H1 (cell line): ENCODE results near the gene ELOVL3. TPM values are rescaled to one million over a fixed set of nuclear protein-coding genes. Genes with fewer than 3 reads are reported as not detected.

Experiments
- polyA plus RNA-seq, 7 experiments: library from polyadenylated mRNA; depleted of rRNA in 3 of 7; stranded (reverse) in 5 of 7; unstranded in 2 of 7; fragments of >200 nt in 5 of 7; fragments of 200-250 nt in 2 of 7; gene quantifications; 1 replicate in 5 of 7; 2 replicates in 1 of 7; 4 replicates in 1 of 7; pipeline versions ENCODE4 v1.2.1 to v1.2.3, GENCODE V29; 2011 to 2013; ENCODE audit warnings: missing spikeins in 2 of 7, mixed read lengths in 2 of 7
- total RNA-seq: library from RNA; stranded (reverse); fragmentation: NEBNext Ultra II Directional; extraction: Animal tissue kit (Norgen Biotek cat#: 25700); gene quantifications from 2 replicates; pipeline ENCODE4 v1.2.1, GENCODE V29; 2021
- TF ChIP-seq, protein P1 (sequence below): fragments of 300-600 bp; sonication (generic); IDR thresholded peaks from 2 replicates; pipeline ENCODE4 v1.7.1; 2012; ENCODE audit warnings: low read length, moderate library complexity, mild to moderate bottlenecking, inconsistent platforms; ENCODE audit not compliant: insufficient replicate concordance

Gene ELOVL3
- total and polyA plus RNA-seq, 2 of the 8 experiments (the other 6 are each of a cell fraction or from before 2014, with no cell fraction given): 0.27 TPM; not detected in 1

DNA sequence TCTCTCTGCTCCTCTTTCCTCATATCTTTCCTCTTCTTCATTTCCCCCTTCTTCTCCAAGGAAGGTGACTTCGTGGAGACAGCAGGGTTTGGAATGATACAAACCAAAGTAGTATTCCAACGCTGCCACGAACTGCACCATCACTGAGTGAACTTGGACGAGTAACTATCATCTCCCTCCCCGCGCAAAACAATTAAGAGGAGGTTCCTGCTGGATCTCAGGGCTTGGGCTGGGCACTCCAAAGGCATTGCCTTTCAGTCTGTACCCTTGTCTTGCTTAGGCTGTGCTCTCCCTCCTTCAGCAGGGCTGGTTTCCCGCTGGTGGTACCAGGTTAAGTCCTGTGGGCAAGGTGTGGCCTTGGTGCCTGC, 16.0 kb downstream of the ELOVL3 start (continued):
- TF ChIP-seq, protein P1, sequence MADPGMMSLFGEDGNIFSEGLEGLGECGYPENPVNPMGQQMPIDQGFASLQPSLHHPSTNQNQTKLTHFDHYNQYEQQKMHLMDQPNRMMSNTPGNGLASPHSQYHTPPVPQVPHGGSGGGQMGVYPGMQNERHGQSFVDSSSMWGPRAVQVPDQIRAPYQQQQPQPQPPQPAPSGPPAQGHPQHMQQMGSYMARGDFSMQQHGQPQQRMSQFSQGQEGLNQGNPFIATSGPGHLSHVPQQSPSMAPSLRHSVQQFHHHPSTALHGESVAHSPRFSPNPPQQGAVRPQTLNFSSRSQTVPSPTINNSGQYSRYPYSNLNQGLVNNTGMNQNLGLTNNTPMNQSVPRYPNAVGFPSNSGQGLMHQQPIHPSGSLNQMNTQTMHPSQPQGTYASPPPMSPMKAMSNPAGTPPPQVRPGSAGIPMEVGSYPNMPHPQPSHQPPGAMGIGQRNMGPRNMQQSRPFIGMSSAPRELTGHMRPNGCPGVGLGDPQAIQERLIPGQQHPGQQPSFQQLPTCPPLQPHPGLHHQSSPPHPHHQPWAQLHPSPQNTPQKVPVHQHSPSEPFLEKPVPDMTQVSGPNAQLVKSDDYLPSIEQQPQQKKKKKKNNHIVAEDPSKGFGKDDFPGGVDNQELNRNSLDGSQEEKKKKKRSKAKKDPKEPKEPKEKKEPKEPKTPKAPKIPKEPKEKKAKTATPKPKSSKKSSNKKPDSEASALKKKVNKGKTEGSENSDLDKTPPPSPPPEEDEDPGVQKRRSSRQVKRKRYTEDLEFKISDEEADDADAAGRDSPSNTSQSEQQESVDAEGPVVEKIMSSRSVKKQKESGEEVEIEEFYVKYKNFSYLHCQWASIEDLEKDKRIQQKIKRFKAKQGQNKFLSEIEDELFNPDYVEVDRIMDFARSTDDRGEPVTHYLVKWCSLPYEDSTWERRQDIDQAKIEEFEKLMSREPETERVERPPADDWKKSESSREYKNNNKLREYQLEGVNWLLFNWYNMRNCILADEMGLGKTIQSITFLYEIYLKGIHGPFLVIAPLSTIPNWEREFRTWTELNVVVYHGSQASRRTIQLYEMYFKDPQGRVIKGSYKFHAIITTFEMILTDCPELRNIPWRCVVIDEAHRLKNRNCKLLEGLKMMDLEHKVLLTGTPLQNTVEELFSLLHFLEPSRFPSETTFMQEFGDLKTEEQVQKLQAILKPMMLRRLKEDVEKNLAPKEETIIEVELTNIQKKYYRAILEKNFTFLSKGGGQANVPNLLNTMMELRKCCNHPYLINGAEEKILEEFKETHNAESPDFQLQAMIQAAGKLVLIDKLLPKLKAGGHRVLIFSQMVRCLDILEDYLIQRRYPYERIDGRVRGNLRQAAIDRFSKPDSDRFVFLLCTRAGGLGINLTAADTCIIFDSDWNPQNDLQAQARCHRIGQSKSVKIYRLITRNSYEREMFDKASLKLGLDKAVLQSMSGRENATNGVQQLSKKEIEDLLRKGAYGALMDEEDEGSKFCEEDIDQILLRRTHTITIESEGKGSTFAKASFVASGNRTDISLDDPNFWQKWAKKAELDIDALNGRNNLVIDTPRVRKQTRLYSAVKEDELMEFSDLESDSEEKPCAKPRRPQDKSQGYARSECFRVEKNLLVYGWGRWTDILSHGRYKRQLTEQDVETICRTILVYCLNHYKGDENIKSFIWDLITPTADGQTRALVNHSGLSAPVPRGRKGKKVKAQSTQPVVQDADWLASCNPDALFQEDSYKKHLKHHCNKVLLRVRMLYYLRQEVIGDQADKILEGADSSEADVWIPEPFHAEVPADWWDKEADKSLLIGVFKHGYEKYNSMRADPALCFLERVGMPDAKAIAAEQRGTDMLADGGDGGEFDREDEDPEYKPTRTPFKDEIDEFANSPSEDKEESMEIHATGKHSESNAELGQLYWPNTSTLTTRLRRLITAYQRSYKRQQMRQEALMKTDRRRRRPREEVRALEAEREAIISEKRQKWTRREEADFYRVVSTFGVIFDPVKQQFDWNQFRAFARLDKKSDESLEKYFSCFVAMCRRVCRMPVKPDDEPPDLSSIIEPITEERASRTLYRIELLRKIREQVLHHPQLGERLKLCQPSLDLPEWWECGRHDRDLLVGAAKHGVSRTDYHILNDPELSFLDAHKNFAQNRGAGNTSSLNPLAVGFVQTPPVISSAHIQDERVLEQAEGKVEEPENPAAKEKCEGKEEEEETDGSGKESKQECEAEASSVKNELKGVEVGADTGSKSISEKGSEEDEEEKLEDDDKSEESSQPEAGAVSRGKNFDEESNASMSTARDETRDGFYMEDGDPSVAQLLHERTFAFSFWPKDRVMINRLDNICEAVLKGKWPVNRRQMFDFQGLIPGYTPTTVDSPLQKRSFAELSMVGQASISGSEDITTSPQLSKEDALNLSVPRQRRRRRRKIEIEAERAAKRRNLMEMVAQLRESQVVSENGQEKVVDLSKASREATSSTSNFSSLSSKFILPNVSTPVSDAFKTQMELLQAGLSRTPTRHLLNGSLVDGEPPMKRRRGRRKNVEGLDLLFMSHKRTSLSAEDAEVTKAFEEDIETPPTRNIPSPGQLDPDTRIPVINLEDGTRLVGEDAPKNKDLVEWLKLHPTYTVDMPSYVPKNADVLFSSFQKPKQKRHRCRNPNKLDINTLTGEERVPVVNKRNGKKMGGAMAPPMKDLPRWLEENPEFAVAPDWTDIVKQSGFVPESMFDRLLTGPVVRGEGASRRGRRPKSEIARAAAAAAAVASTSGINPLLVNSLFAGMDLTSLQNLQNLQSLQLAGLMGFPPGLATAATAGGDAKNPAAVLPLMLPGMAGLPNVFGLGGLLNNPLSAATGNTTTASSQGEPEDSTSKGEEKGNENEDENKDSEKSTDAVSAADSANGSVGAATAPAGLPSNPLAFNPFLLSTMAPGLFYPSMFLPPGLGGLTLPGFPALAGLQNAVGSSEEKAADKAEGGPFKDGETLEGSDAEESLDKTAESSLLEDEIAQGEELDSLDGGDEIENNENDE: no peak
